H1 (cell line): ENCODE data around the gene SP9. TPM values are rescaled to one million over a fixed set of nuclear protein-coding genes. Genes with fewer than 3 reads are reported as not detected.

Experiments used
- CTCF ChIA-PET: fragments of 300-600 bp; sonication (Branson Sonifier 250); formaldehyde crosslinking; loops from one replicate; lab custom pipeline; 2021; ENCODE audit not compliant: partially characterized antibody; lab: Charles Lee
- POLR2A ChIA-PET: fragments of 300-600 bp; sonication (Branson Sonifier 250); formaldehyde crosslinking; loops from one replicate; lab custom pipeline; 2021; ENCODE audit warnings: inconsistent platforms; ENCODE audit not compliant: partially characterized antibody; lab: Charles Lee
- DNase-seq, 2 experiments: peaks; one replicate each; pipeline versions ENCODE4 v3.0.0 to v3.0.0-alpha.2; 2010 to 2022; ENCODE audit warnings: low spot score in 2 of 2, low read depth in 1 of 2, mixed read lengths in 1 of 2
- FAIRE-seq: peaks from 2 replicates; lab custom pipeline; 2011; peaks lifted over from hg19 to GRCh38; lab: Jason Lieb, UNC
- H2AFZ ChIP-seq: 2 replicates; pipeline ENCODE4 v1.8.1; 2012; ENCODE audit warnings: low read length, inconsistent platforms
- H2AK5ac ChIP-seq: 2 replicates; pipeline ENCODE4 v1.6.1; 2013; ENCODE audit warnings: low read depth, low read length
- H2BK120ac ChIP-seq: replicated peaks from 2 replicates; pipeline ENCODE3; 2013; ENCODE audit warnings: low read depth, low read length, inconsistent platforms
- H2BK12ac ChIP-seq: 2 replicates; pipeline ENCODE4 v1.6.1; 2013; ENCODE audit warnings: low read depth, low read length
- H2BK15ac ChIP-seq: 2 replicates; pipeline ENCODE4 v1.6.1; 2013; ENCODE audit warnings: low read length
- H2BK20ac ChIP-seq: 2 replicates; pipeline ENCODE4 v1.6.1; 2013; ENCODE audit warnings: low read length
- H2BK5ac ChIP-seq: 2 replicates; pipeline ENCODE4 v1.6.1; 2013; ENCODE audit warnings: low read depth, low read length
- H3K14ac ChIP-seq: 2 replicates; pipeline ENCODE4 v1.6.1; 2013; ENCODE audit warnings: inconsistent platforms; ENCODE audit not compliant: insufficient read length
- H3K18ac ChIP-seq: 2 replicates; pipeline ENCODE4 v1.6.1; 2013; ENCODE audit warnings: low read length; ENCODE audit errors: extremely low read depth
- H3K23ac ChIP-seq: 2 replicates; pipeline ENCODE4 v1.6.1; 2013; ENCODE audit warnings: inconsistent platforms; ENCODE audit not compliant: insufficient read length
- H3K23me2 ChIP-seq: 2 replicates; pipeline ENCODE4 v1.6.1; 2013; ENCODE audit warnings: low read depth, low read length
- H3K27ac ChIP-seq: 2 replicates; pipeline ENCODE4 v1.6.1; 2011; ENCODE audit warnings: low read depth, low read length, inconsistent platforms
- H3K27me3 ChIP-seq, 4 experiments: replicated peaks in 1 of 4; 1 replicate in 1 of 4; 2 replicates in 3 of 4; pipeline versions ENCODE4 v1.6.1 to v1.8.1; 2011 to 2013; ENCODE audit warnings: low read length in 3 of 4, mild to moderate bottlenecking in 3 of 4, inconsistent platforms in 2 of 4, mixed read lengths in 2 of 4, moderate library complexity in 1 of 4; ENCODE audit not compliant: control insufficient read depth in 3 of 4, insufficient read depth in 3 of 4; ENCODE audit errors: extremely low read depth in 1 of 4
- H3K36me3 ChIP-seq, 4 experiments: 2 replicates each; pipeline versions ENCODE4 v1.6.1 to v1.8.1; 2011 to 2013; ENCODE audit warnings: mild to moderate bottlenecking in 4 of 4, low read length in 3 of 4, moderate library complexity in 2 of 4, control low read depth in 1 of 4, inconsistent platforms in 1 of 4; ENCODE audit not compliant: insufficient read depth in 4 of 4, control insufficient read depth in 2 of 4
- H3K4ac ChIP-seq: replicated peaks from 2 replicates; pipeline ENCODE3; 2013; ENCODE audit warnings: low read length, low read depth, mixed read lengths, inconsistent platforms; ENCODE audit not compliant: insufficient read length
- H3K4me1 ChIP-seq, 4 experiments: replicated peaks in 1 of 4; 1 replicate in 1 of 4; 2 replicates in 3 of 4; pipeline versions ENCODE4 v1.6.1 to v1.8.1; 2011 to 2013; ENCODE audit warnings: low read length in 3 of 4, inconsistent platforms in 2 of 4, mixed read lengths in 1 of 4; ENCODE audit not compliant: insufficient read depth in 4 of 4, control insufficient read depth in 3 of 4
- H3K4me2 ChIP-seq, 2 experiments: 2 replicates each; pipeline versions ENCODE4 v1.6.1 to v1.8.1; 2011 to 2013; ENCODE audit warnings: low read depth in 2 of 2, low read length in 2 of 2, control low read depth in 1 of 2, inconsistent platforms in 1 of 2, mild to moderate bottlenecking in 1 of 2; ENCODE audit not compliant: insufficient read depth in 1 of 2
- H3K4me3 ChIP-seq, 4 experiments: fragments of 200-600, 300-600 bp in 1 of 4; sonication (generic), shearing (Covaris generic), sonication (Bioruptor Twin) in 1 of 4; 2 replicates each; pipeline versions ENCODE4 v1.5.1 to v1.8.1; 2011 to 2016; ENCODE audit warnings: low read length in 4 of 4, low read depth in 3 of 4, control low read depth in 2 of 4, inconsistent platforms in 2 of 4, mild to moderate bottlenecking in 2 of 4, mixed read lengths in 1 of 4, moderate library complexity in 1 of 4; ENCODE audit not compliant: insufficient read depth in 2 of 4; ENCODE audit errors: extremely low read depth in 1 of 4
- H3K56ac ChIP-seq: replicated peaks from 2 replicates; pipeline ENCODE3; 2013; ENCODE audit warnings: low read depth, mild to moderate bottlenecking, mixed read lengths, low read length, inconsistent platforms; ENCODE audit not compliant: insufficient read length
- H3K79me1 ChIP-seq: 2 replicates; pipeline ENCODE4 v1.6.1; 2013; ENCODE audit warnings: low read depth, low read length, control low read depth
- H3K79me2 ChIP-seq, 2 experiments: 2 replicates each; pipeline versions ENCODE4 v1.6.1 to v1.8.1; 2012 to 2013; ENCODE audit warnings: low read length in 2 of 2, mild to moderate bottlenecking in 2 of 2, inconsistent platforms in 1 of 2; ENCODE audit not compliant: insufficient read depth in 2 of 2, control insufficient read depth in 1 of 2
- H3K9ac ChIP-seq, 4 experiments: replicated peaks in 1 of 4; 1 replicate in 1 of 4; 2 replicates in 3 of 4; pipeline versions ENCODE4 v1.6.1 to v1.8.1; 2011 to 2013; ENCODE audit warnings: low read depth in 3 of 4, low read length in 3 of 4, control low read depth in 2 of 4, mild to moderate bottlenecking in 2 of 4, moderate library complexity in 2 of 4, inconsistent platforms in 1 of 4; ENCODE audit errors: extremely low read depth in 1 of 4
- H3K9me3 ChIP-seq, 2 experiments: 2 replicates each; pipeline versions ENCODE4 v1.6.1 to v1.8.1; 2012 to 2013; ENCODE audit warnings: mild to moderate bottlenecking in 2 of 2, moderate library complexity in 2 of 2, control low read depth in 1 of 2, inconsistent platforms in 1 of 2, low read depth in 1 of 2, low read length in 1 of 2, mixed read lengths in 1 of 2; ENCODE audit not compliant: insufficient read depth in 2 of 2
- H4K20me1 ChIP-seq, 2 experiments: replicated peaks in 1 of 2; 2 replicates each; pipeline versions ENCODE3 to v1.8.1; 2011 to 2013; ENCODE audit warnings: inconsistent platforms in 2 of 2, low read length in 2 of 2, mild to moderate bottlenecking in 1 of 2; ENCODE audit not compliant: insufficient read depth in 2 of 2, control insufficient read depth in 1 of 2
- H4K5ac ChIP-seq: 2 replicates; pipeline ENCODE4 v1.6.1; 2013; ENCODE audit warnings: low read length, low read depth, mixed read lengths, inconsistent platforms; ENCODE audit not compliant: insufficient read length
- H4K8ac ChIP-seq: 2 replicates; pipeline ENCODE4 v1.8.0; 2013; ENCODE audit warnings: mild to moderate bottlenecking, moderate library complexity, low read length, inconsistent platforms; ENCODE audit not compliant: insufficient read depth; ENCODE audit errors: extremely low read depth
- H4K91ac ChIP-seq: replicated peaks from 2 replicates; pipeline ENCODE3; 2013; ENCODE audit warnings: low read length, mixed read lengths, inconsistent platforms; ENCODE audit not compliant: insufficient read length
- ASH2L ChIP-seq: fragments of 200-600, 300-600 bp; sonication (generic); IDR thresholded peaks from one replicate; pipeline ENCODE4 v1.7.1; 2017; ENCODE audit warnings: low read length
- EGR1 ChIP-seq: IDR thresholded peaks from 2 replicates; pipeline ENCODE4 v1.6.1; 2011; ENCODE audit warnings: low read depth, low read length, borderline replicate concordance
- EZH2 ChIP-seq: fragments of 200-600 bp; sonication (generic); IDR thresholded peaks from 2 replicates; pipeline ENCODE4 v1.7.1; 2012; ENCODE audit warnings: low read depth, mild to moderate bottlenecking, moderate library complexity, low read length, inconsistent platforms; ENCODE audit not compliant: severe bottlenecking
- POLR2A ChIP-seq, 2 experiments: IDR thresholded peaks; 1 replicate in 1 of 2; 2 replicates in 1 of 2; pipeline ENCODE4 v1.6.1; 2011; ENCODE audit warnings: low read depth in 2 of 2, low read length in 2 of 2, mild to moderate bottlenecking in 2 of 2; ENCODE audit errors: control extremely low read depth in 1 of 2
- RNF2 ChIP-seq: fragments of 200-900, 300-1000 bp; sonication (generic); IDR thresholded peaks from 2 replicates; pipeline ENCODE4 v1.7.1; 2016; ENCODE audit warnings: borderline replicate concordance, low read depth, mild to moderate bottlenecking, antibody characterized with exemption, low read length; ENCODE audit not compliant: poor library complexity, severe bottlenecking; ENCODE audit errors: missing control alignments
- SIRT6 ChIP-seq: IDR thresholded peaks from one replicate; pipeline ENCODE4 v1.7.1; 2012; ENCODE audit warnings: low read length, inconsistent platforms
- SUZ12 ChIP-seq: fragments of 200-600 bp; sonication (generic); IDR thresholded peaks from 2 replicates; pipeline ENCODE4 v1.6.1; 2012; ENCODE audit warnings: mild to moderate bottlenecking, inconsistent platforms, low read length, moderate library complexity, mixed read lengths
- WGBS, 2 experiments: shearing (Covaris generic) in 1 of 2; methylation state at CpG; one replicate each; pipeline versions ENCODE4 v1.1.6 to v1.1.7; 2013 to 2015; ENCODE audit warnings: low lambda C conversion rate in 2 of 2, mixed read lengths in 2 of 2, inconsistent platforms in 1 of 2, low coverage in 1 of 2, missing lambda C conversion rate in 1 of 2; ENCODE audit not compliant: insufficient replicate concordance in 2 of 2, insufficient coverage in 1 of 2, insufficient read length in 1 of 2; ENCODE audit errors: extremely low coverage in 1 of 2, missing lambda C conversion rate in 1 of 2; 5-methylcytosine and 5-hydroxymethylcytosine counted together
- polyA plus RNA-seq, 7 experiments: library from polyadenylated mRNA; depleted of rRNA in 3 of 7; stranded (reverse) in 5 of 7; unstranded in 2 of 7; fragments of >200 nt in 5 of 7; fragments of 200-250 nt in 2 of 7; gene quantifications; 1 replicate in 5 of 7; 2 replicates in 1 of 7; 4 replicates in 1 of 7; pipeline versions ENCODE4 v1.2.1 to v1.2.3, GENCODE V29; 2011 to 2013; ENCODE audit warnings: missing spikeins in 2 of 7, mixed read lengths in 2 of 7
- total RNA-seq: library from RNA; stranded (reverse); fragmentation: NEBNext Ultra II Directional; extraction: Animal tissue kit (Norgen Biotek cat#: 25700); gene quantifications from 2 replicates; pipeline ENCODE4 v1.2.1, GENCODE V29; 2021
- TF ChIP-seq, protein P1 (sequence below): IDR thresholded peaks from 2 replicates; pipeline ENCODE4 v1.6.1; 2012; ENCODE audit warnings: inconsistent platforms

Gene SP9
- total and polyA plus RNA-seq, 2 of the 8 experiments (the other 6 are each of a cell fraction or from before 2014, with no cell fraction given): 0.03 to 0.11 TPM

GRCh38 chr2:174339561-174340399, 5.0 kb downstream of the SP9 start:
- peaks cover 55 to 100% (median 86%) of the 10 kb centered on the region in 4 experiments for H3K27me3 ChIP-seq
- peak overlapping the region in 3 of 4 experiments; percentile 9 to 63 (median 32); a peak in 6 of 8 replicates for H3K4me3 ChIP-seq
- no peaks in the 10 kb centered on the region for H3K9me3 ChIP-seq
- H2BK12ac ChIP-seq: no peak overlapping the region
- H4K5ac ChIP-seq: no peak overlapping the region
- H3K79me2 ChIP-seq: no peaks in the 10 kb centered on the region
- peak; percentile 16 for TF ChIP-seq ASH2L
- TF ChIP-seq EZH2: peak; percentile 92
- TF ChIP-seq SUZ12: no peak; the same call in 1 of the 2 replicates
- peak; percentile 88 for TF ChIP-seq RNF2
- TF ChIP-seq POLR2A (IDR thresholded peaks at IDR 0.05; ENCODE audit: control extremely low read depth in 1 of 2, low read depth in 2 of 2, low read length in 2 of 2): no peak
- TF ChIP-seq, protein P1, sequence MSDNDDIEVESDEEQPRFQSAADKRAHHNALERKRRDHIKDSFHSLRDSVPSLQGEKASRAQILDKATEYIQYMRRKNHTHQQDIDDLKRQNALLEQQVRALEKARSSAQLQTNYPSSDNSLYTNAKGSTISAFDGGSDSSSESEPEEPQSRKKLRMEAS: no peak
- no peak for TF ChIP-seq EGR1
- no peak for TF ChIP-seq SIRT6
- DNase-seq: no peak
- no peak overlapping the region for H2BK15ac ChIP-seq
- no peak overlapping the region for H3K27ac ChIP-seq
- no peak overlapping the region for H3K14ac ChIP-seq
- H4K8ac ChIP-seq: no peak overlapping the region
- 2% methylated on average over 31 of the region's 37 CpGs; no CpG with 5 or more reads in 1 of the 2 experiments for WGBS, 2 experiments
- H3K4ac ChIP-seq: no peak overlapping the region
- H3K79me1 ChIP-seq: no peaks in the 10 kb centered on the region
- H3K23ac ChIP-seq: no peak overlapping the region
- no peak overlapping the region for H4K91ac ChIP-seq
- H3K4me2 ChIP-seq: peak overlapping the region; percentile 76 to 80
- no peak overlapping the region for H3K56ac ChIP-seq
- no peak overlapping the region for H3K18ac ChIP-seq
- H2AFZ ChIP-seq: no peak overlapping the region
- peaks cover 2 to 7% of the 10 kb centered on the region in 2 experiments for H4K20me1 ChIP-seq
- peaks cover 2 to 28% (median 15%) of the 10 kb centered on the region in 4 experiments; a peak in 6 of 7 replicates for H3K4me1 ChIP-seq
- peaks cover 30% of the 10 kb centered on the region; the same call in 1 of the 2 replicates for H3K23me2 ChIP-seq
- ChIA-PET POLR2A (interaction anchor here (1.0 to 2.5 kb wide), 4 partner anchors 9 to 16 kb away, joined by 3 to 7 read pairs (median 6); no protein-coding TSS in a partner anchor), CTCF (interaction anchor here (0.9 to 2.8 kb wide), 10 partner anchors 8 to 935 kb away, joined by 3 to 25 read pairs (median 3); no protein-coding TSS in a partner anchor)
- peaks cover 0 to 6% (median 0%) of the 10 kb centered on the region in 4 experiments; a peak in 1 of 8 replicates for H3K36me3 ChIP-seq
- no peak overlapping the region for H3K9ac ChIP-seq
- H2BK20ac ChIP-seq: no peak overlapping the region
- H2BK120ac ChIP-seq: no peak overlapping the region
- H2AK5ac ChIP-seq: no peak overlapping the region
- no peak for FAIRE-seq
- H2BK5ac ChIP-seq: no peak overlapping the region
